Measurements from ENCODE around the gene KRT222. TPM values are rescaled to one million over a fixed set of nuclear protein-coding genes. Genes with fewer than 3 reads are reported as not detected.

KRT222 gene
- not detected in 2 replicates for total RNA-seq (2014; rRNA removed; shearing (Covaris generic))

GRCh38 chr17:40664582-40665333, at the start of gene KRT222:
Gene KRT222 (minus strand): TSS chr17:40665177. CDS start chr17:40665099, 78 bp downstream.
- H3K4me3 ChIP-seq, result no peak within 1 kb of the TSS
- DNase-seq, result no peak
- H3K36me3 ChIP-seq, result no peaks in the 10 kb centered on the region
- no peaks in the 10 kb centered on the region for H3K4me1 ChIP-seq
- H3K27ac ChIP-seq, result no peak within 1 kb of the TSS
- no peaks in the 10 kb centered on the region for H3K9me3 ChIP-seq (replicated peaks)
- H3K27me3 ChIP-seq, result peaks cover 12% of the 10 kb centered on the region; the same call in 1 of the 2 replicates

GRCh38 chr17:40714473-40714872, 49.5 kb upstream of the KRT222 start:
- Histone ChIP-seq H3K36me3 (no peaks in the 10 kb centered on the region), H3K4me3 (no peak overlapping the region), H3K27me3 (no peaks in the 10 kb centered on the region), H3K9me3 (replicated peaks) (no peaks in the 10 kb centered on the region), H3K27ac (no peak overlapping the region), H3K4me1 (no peaks in the 10 kb centered on the region)
- DNase-seq, result peak; percentile 44 to 56

- Histone ChIP-seq H3K27me3 (peaks cover 2% of the 10 kb centered on the region; the same call in 1 of the 2 replicates), H3K9me3 (replicated peaks) (no peaks in the 10 kb centered on the region), H3K36me3 (no peaks in the 10 kb centered on the region), H3K4me3 (no peak overlapping the region), H3K4me1 (no peaks in the 10 kb centered on the region), H3K27ac (no peak overlapping the region)
- no peak for DNase-seq
These were observed 42.8 kb upstream of the KRT222 start for GRCh38 chr17:40707745-40708144.

GRCh38 chr17:40705584-40705983, 40.6 kb upstream of the KRT222 start:
- H3K9me3 ChIP-seq (replicated peaks), result no peaks in the 10 kb centered on the region
- no peaks in the 10 kb centered on the region for H3K36me3 ChIP-seq
- no peak overlapping the region for H3K27ac ChIP-seq
- no peak for DNase-seq
- H3K4me1 ChIP-seq, result no peaks in the 10 kb centered on the region
- no peak overlapping the region for H3K4me3 ChIP-seq
- H3K27me3 ChIP-seq, result peaks cover 2% of the 10 kb centered on the region; the same call in 1 of the 2 replicates

GRCh38 chr17:40703652-40704051, 38.7 kb upstream of the KRT222 start, which contains the start of gene KRT24:
Gene KRT24 (minus strand): TSS chr17:40703752. CDS start chr17:40703693, 59 bp downstream.
- no peaks in the 10 kb centered on the region for H3K9me3 ChIP-seq (replicated peaks)
- no peaks in the 10 kb centered on the region for H3K4me1 ChIP-seq
- H3K27ac ChIP-seq, result no peak within 1 kb of the TSS
- H3K4me3 ChIP-seq, result no peak within 1 kb of the TSS
- H3K36me3 ChIP-seq, result no peaks in the 10 kb centered on the region
- peaks cover 2% of the 10 kb centered on the region; the same call in 1 of the 2 replicates for H3K27me3 ChIP-seq
- DNase-seq, result no peak

- Histone ChIP-seq H3K27ac (no peak overlapping the region), H3K4me3 (no peak overlapping the region), H3K4me1 (no peaks in the 10 kb centered on the region), H3K27me3 (peaks cover 8% of the 10 kb centered on the region; the same call in 1 of the 2 replicates), H3K9me3 (replicated peaks) (no peaks in the 10 kb centered on the region), H3K36me3 (no peaks in the 10 kb centered on the region)
- DNase-seq, result no peak
These were observed 37.3 kb upstream of the KRT222 start for GRCh38 chr17:40702271-40702670.

- H3K27ac ChIP-seq, result no peak overlapping the region
- no peaks in the 10 kb centered on the region for H3K4me1 ChIP-seq
- no peaks in the 10 kb centered on the region for H3K9me3 ChIP-seq (replicated peaks)
- H3K36me3 ChIP-seq, result no peaks in the 10 kb centered on the region
- H3K27me3 ChIP-seq, result peaks cover 21% of the 10 kb centered on the region; the same call in 1 of the 2 replicates
- DNase-seq, result no peak
- H3K4me3 ChIP-seq, result no peak overlapping the region
These were observed 34.9 kb upstream of the KRT222 start for GRCh38 chr17:40699853-40700252.

GRCh38 chr17:40699371-40699770, 34.4 kb upstream of the KRT222 start:
- Histone ChIP-seq H3K27ac (no peak overlapping the region), H3K4me3 (no peak overlapping the region), H3K27me3 (peaks cover 21% of the 10 kb centered on the region; the same call in 1 of the 2 replicates), H3K9me3 (replicated peaks) (no peaks in the 10 kb centered on the region), H3K4me1 (no peaks in the 10 kb centered on the region), H3K36me3 (no peaks in the 10 kb centered on the region)
- peak in 1 of 2 experiments; percentile 3 for DNase-seq

- H3K36me3 ChIP-seq, result no peaks in the 10 kb centered on the region
- H3K27ac ChIP-seq, result no peak overlapping the region
- no peaks in the 10 kb centered on the region for H3K4me1 ChIP-seq
- 0 out of 2 replicates have a peak, but pooled peaks cover 19% of the 10 kb centered on the region for H3K27me3 ChIP-seq
- H3K4me3 ChIP-seq, result no peak overlapping the region
- DNase-seq, result no peak
- H3K9me3 ChIP-seq (replicated peaks), result no peaks in the 10 kb centered on the region
These were observed 32.3 kb upstream of the KRT222 start for GRCh38 chr17:40697297-40697696.

- Histone ChIP-seq H3K36me3 (no peaks in the 10 kb centered on the region), H3K4me1 (no peaks in the 10 kb centered on the region), H3K27me3 (0 out of 2 replicates have a peak, but pooled peaks cover 19% of the 10 kb centered on the region), H3K4me3 (no peak overlapping the region), H3K9me3 (replicated peaks) (no peaks in the 10 kb centered on the region), H3K27ac (no peak overlapping the region)
- no peak for DNase-seq
These were observed 31.7 kb upstream of the KRT222 start for GRCh38 chr17:40696651-40697072.

GRCh38 chr17:40695874-40696472, 31.0 kb upstream of the KRT222 start:
- no peaks in the 10 kb centered on the region for H3K9me3 ChIP-seq (replicated peaks)
- no peak for DNase-seq
- no peaks in the 10 kb centered on the region for H3K36me3 ChIP-seq
- H3K4me1 ChIP-seq, result no peaks in the 10 kb centered on the region
- H3K27ac ChIP-seq, result no peak overlapping the region
- 0 out of 2 replicates have a peak, but pooled peaks cover 20% of the 10 kb centered on the region for H3K27me3 ChIP-seq
- H3K4me3 ChIP-seq, result no peak overlapping the region

- no peaks in the 10 kb centered on the region; the same call in 1 of the 2 replicates for H3K9me3 ChIP-seq (replicated peaks)
- no peak overlapping the region for H3K27ac ChIP-seq
- H3K27me3 ChIP-seq, result 0 out of 2 replicates have a peak, but pooled peaks cover 21% of the 10 kb centered on the region
- DNase-seq, result no peak
- no peak overlapping the region for H3K4me3 ChIP-seq
- H3K36me3 ChIP-seq, result no peaks in the 10 kb centered on the region
- H3K4me1 ChIP-seq, result no peaks in the 10 kb centered on the region
These were observed 29.6 kb upstream of the KRT222 start for GRCh38 chr17:40694584-40694983.

- H3K4me3 ChIP-seq, result no peak overlapping the region
- 0 out of 2 replicates have a peak, but pooled peaks cover 2% of the 10 kb centered on the region for H3K27me3 ChIP-seq
- H3K9me3 ChIP-seq (replicated peaks), result no peaks in the 10 kb centered on the region; the same call in 1 of the 2 replicates
- H3K27ac ChIP-seq, result no peak overlapping the region
- H3K4me1 ChIP-seq, result no peaks in the 10 kb centered on the region
- H3K36me3 ChIP-seq, result no peaks in the 10 kb centered on the region
- no peak for DNase-seq
These were observed 22.1 kb upstream of the KRT222 start for GRCh38 chr17:40687106-40687505.

GRCh38 chr17:40686192-40686591, 21.2 kb upstream of the KRT222 start:
- no peak for DNase-seq
- no peaks in the 10 kb centered on the region for H3K4me1 ChIP-seq
- H3K27me3 ChIP-seq, result 0 out of 2 replicates have a peak, but pooled peaks cover 2% of the 10 kb centered on the region
- no peak overlapping the region for H3K27ac ChIP-seq
- H3K4me3 ChIP-seq, result no peak overlapping the region
- H3K36me3 ChIP-seq, result no peaks in the 10 kb centered on the region
- H3K9me3 ChIP-seq (replicated peaks), result no peaks in the 10 kb centered on the region; the same call in 1 of the 2 replicates

- Histone ChIP-seq H3K4me3 (no peak overlapping the region), H3K4me1 (no peaks in the 10 kb centered on the region), H3K27ac (no peak overlapping the region), H3K27me3 (no peaks in the 10 kb centered on the region; the same call in 1 of the 2 replicates), H3K36me3 (no peaks in the 10 kb centered on the region), H3K9me3 (replicated peaks) (no peaks in the 10 kb centered on the region)
- DNase-seq, result no peak
These were observed 16.0 kb upstream of the KRT222 start for GRCh38 chr17:40680998-40681397.
